HG03159 (cell line): ENCODE results near the gene MUC3A.

Experiments used
- ATAC-seq: cut with Tn5 transposase; IDR thresholded peaks from one replicate; pipeline ENCODE4 v1.9.1; 2021; ENCODE audit warnings: mild to moderate bottlenecking, moderate library complexity; ENCODE audit not compliant: unreplicated experiment

The MUC3A gene

DNA sequence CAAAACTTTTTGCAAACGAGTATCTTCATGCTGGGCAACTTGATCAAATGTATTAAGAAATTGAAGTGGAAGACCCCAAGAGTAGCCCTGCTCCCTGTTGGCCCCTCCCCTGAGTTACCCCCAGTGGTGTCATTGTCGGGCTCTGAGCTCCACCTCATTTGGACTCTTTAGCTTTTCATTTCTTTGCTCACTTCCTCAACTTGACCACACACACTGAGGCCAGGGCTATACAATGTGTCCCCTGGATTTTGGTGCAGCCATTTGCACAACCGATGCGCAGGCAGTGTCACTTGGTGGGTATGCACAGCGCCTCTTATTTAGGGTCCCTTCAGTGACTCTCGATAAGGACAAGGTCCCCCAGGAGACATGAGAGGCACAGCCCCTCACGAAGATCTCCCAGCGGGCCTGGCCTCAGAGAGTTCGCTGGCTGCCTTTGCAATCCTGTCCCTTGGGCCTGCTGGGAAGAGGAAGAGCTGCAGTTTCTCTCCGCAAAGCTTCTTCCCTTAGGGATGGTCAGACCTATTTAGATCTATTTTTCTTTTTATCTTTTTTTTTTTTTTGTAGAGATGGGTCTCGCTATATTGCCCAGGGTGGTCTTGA, 2.5 kb upstream of the MUC3A start:
- no peak for ATAC-seq

DNA sequence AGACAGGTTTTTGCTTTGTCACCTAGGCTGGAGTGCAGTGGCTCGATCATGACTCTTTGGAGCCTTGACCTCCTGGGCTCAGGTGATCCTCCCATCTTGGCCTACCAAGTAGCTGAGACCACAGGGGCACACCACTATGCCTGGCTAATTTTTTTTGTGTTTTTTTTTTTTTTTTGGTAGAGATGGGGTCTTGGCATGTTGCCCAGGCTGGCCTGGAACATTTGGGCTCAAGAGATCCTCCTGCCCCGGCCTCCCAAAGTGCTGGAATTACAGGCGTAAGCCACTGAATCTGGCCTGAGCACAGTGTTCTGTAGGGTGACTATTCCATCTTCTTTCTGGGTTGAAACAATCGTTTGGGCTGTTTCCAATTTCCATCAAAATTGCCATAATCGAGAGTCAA, 1.5 kb upstream of the MUC3A start:
- ATAC-seq: no peak

DNA sequence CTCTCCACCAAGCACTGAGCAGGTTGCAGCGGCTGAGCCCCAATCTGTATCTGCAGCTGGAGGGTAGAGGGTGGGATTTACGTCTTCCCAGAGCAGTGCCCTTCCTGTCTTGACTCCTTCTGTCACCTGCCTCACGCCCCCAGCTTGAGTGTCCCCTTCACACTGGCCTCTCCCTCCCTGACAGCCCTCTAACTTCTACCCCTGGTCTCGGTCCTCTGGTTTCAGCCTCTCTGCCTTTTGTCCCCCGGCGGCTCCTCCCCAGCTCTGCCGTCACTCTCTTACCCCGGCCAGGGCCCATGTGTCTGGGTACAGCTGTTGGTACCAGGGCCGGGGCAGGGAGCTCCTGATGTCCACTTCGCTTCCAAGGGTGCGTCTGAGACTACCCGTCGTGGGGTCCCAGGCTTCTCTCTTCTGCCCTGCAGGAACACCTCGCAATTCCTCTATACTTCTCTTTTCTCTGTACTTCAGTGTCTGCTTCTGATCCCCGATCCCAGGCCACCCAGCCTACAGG, 654 bp downstream of the MUC3A start:
- ATAC-seq: no peak

DNA sequence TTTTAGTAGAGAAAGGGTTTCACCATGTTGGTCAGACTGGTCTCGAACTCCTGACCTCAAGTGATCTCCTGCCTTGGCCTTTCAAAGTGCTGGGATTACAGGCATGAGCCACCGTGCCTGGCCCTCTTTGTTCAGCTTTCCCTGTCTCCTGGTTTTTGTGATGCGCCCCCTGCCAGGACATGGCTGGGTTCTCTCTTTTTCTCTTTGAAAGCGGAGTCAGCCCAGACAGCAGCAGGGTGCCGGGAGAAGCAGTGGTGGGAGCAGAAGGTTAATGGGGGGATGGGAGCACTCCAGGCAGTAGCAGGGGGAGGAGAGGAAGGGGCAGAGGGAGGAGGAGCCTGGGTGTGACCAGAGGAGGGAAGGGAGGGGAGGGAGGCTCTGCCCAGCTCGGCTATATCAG, 1.8 kb downstream of the MUC3A start:
- no peak for ATAC-seq

DNA sequence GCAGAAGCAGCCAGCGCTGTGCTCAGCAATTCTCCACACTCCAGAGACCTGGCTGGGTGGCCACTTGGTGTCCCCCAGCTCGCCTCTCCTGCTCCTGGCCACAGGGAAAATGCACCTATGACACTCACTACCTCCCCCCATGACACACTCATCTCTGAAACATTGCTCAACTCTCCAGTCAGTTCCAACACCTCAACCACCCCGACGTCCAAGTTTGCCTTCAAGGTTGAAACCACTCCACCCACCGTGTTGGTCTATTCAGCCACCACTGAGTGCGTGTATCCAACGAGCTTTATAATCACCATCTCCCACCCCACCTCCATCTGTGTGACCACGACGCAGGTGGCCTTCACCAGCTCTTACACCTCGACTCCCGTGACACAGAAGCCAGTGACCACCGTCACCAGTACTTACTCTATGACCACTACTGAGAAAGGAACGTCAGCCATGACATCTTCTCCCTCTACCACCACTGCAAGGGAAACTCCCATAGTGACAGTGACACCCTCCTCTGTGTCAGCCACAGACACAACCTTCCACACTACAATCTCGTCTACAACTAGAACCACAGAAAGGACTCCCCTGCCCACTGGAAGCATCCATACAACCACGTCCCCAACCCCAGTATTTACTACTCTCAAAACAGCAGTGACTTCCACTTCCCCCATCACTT, 2.7 kb downstream of the MUC3A start:
- ATAC-seq: no peak

DNA sequence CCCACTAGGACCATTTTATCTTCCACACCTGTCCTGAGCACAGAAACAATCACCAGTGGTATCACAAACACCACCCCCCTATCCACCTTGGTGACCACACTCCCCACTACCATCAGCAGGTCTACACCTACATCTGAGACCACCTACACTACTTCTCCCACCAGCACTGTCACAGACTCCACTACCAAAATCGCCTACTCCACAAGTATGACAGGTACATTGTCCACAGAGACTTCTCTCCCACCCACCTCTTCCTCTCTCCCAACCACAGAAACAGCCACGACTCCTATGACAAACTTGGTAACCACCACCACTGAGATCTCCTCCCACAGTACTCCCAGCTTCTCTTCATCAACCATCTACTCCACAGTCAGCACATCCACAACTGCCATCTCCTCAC, 3.3 kb downstream of the MUC3A start:
- no peak for ATAC-seq

DNA sequence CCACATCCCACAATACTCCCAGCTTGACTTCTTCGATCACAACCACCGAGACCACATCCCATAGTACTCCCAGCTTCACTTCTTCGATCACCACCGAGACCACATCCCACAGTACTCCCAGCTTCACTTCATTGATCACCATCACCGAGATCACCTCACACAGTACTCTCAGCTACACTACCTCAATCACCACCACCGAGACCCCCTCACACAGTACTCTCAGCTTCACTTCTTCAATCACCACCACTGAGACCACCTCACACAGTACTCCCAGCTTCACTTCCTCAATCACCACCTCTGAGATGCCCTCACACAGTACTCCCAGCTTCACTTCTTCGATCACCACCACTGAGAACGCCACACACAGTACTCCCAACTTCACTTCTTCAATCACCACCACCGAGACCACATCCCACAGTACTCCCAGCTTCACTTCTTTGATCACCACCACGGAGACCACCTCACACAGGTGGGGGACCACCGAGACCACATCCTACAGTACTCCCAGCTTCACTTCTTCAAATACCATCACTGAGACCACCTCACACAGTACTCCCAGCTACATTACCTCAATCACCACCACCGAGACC, 8.6 kb downstream of the MUC3A start:
- ATAC-seq: no peak

DNA sequence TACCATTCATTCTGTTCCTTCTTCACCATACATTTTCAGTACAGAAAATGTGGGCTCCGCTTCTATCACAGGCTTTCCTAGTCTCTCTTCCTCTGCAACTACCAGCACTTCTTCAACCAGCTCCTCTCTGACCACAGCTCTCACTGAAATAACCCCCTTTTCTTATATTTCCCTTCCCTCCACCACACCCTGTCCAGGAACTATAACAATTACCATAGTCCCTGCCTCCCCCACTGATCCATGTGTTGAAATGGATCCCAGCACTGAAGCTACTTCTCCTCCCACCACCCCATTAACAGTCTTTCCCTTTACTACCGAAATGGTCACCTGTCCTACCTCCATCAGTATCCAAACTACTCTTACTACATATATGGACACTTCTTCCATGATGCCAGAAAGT, 10.6 kb downstream of the MUC3A start:
- ATAC-seq: no peak

DNA sequence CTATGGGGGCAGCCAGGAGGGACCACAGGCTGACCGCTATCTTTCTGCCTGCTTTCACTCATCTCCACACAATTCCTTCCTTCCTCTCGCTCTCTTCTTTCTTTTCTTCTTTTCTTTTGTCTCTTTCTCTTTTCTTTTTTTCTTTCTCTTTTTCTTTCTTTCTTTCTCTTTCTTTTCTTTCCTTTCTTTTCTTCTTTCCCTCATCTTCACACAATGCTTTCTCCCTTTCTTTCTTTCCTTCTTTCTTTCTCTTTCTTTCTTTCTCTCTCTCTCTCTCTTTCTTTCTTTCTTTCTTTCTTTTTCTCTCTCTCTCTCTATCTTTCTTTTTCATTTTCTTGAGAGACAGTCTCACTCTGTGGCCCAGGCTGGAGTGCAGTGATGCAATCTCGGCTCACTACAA, 13.2 kb downstream of the MUC3A start:
- ATAC-seq: no peak

DNA sequence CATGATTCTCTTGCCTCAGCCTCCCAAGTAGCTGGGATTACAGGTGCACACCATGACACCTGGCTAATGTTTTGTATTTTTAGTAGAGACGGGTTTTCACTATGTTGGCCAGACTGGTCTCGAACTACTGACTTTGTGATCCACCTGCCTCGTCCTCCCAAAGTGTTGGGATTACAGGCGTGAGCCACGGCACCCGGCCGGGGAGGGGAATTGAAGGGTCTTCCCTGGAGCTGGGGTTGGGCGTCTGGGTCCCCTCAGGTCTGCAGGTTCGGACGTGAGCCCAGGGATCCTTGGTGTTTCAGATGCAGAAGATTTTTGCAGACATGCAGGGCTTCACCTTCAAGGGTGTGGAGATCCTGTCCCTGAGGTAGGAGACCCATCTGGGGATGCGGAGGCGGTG, 14.1 kb downstream of the MUC3A start:
- no peak for ATAC-seq

DNA sequence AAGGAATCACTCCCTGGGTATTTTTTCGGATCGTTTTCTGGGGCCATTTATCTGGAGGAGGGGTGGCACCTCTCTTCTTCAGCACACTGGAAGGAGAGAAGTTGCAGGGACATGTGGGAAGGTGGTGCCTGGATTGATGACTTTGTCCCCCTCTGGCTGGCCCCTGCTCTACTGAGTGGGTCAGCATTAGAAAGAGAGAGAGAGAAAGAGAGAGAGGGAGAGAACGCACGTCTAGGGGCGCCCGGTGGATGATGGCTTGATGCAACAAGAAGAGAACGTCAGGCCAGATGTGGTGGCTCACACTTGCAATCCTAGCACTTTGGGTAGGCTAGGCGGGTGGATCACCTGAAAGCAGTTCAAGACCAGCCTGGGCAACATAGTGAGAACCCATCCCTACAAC, 14.5 kb downstream of the MUC3A start:
- no peak for ATAC-seq

DNA sequence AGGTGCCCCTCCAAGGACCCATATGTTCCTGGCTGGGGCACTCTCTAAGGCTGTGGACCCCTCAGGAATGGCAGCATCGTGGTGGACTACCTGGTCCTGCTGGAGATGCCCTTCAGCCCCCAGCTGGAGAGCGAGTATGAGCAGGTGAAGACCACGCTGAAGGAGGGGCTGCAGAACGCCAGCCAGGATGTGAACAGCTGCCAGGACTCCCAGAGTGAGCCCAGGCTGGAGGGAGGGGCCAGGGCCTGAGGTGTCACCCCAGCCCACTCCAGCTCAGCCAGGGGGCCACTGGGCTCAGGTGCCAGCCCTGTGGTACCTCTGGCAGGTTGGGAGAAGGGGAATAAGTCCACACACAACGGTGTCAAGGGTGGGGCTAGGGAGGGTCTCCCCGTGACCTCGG, 15.3 kb downstream of the MUC3A start:
- ATAC-seq: no peak

DNA sequence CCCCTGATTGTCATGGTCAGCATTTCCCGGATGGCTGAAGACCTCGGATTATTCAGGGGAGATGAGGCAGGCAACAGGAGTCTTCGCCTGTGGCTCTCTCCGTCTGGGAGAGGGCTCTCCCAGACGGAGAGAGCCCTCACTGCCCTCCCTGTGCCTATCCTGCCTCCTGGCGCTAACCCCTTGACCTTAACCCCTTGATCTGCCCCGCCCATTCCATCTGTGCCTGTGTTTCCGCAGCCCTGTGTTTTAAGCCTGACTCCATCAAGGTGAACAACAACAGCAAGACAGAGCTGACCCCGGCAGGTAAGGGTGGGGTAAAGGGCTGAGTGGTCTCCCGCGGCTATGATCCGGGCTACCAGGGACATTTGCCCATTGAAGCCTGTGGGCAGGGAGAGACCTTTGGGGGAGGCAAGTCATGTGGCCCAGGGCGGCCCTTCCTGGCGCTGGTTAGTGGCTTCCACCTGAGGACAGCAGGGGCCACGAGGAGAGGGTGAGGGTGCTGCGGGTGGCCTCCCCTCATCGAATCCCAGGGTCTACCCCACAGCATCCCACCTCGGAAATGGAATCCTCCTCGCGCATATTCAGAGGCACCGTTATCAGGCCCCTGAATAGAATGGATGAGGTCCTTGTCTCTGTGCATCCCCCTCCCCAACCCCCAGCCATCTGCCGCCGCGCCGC, 15.8 kb downstream of the MUC3A start:
- no peak for ATAC-seq

DNA sequence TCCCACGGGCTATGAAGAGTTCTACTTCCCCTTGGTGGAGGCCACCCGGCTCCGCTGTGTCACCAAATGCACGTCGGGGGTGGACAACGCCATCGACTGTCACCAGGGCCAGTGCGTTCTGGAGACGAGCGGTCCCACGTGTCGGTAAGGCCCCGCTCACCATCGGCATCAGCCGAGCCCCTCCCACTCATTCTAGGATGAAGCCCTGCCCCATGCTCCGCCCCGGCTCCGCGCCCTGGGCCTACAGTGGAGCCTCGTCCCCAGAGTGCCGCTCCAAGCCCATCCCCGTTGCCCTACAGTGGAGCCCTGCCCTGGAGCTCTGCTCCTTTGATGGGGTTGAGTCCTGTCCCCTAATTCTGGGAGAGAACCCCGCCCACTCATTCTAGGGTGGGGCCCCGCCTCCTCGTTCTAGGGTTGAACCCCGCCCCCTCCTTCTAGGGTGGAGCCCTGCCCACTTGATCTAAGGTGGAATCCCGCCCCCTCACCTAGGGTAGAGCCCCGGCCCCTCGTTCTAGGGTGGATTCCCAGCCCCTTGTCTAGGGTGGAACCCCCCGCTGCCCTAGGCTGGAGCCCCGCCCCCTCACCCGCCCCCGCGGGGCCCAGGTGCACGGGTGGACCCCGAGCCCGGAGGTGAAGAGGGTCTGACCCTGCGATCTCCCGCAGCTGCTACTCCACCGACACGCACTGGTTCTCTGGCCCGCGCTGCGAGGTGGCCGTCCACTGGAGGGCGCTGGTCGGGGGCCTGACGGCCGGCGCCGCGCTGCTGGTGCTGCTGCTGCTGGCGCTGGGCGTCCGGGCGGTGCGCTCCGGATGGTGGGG, 16.6 kb downstream of the MUC3A start:
- peak; percentile 61 for ATAC-seq

DNA sequence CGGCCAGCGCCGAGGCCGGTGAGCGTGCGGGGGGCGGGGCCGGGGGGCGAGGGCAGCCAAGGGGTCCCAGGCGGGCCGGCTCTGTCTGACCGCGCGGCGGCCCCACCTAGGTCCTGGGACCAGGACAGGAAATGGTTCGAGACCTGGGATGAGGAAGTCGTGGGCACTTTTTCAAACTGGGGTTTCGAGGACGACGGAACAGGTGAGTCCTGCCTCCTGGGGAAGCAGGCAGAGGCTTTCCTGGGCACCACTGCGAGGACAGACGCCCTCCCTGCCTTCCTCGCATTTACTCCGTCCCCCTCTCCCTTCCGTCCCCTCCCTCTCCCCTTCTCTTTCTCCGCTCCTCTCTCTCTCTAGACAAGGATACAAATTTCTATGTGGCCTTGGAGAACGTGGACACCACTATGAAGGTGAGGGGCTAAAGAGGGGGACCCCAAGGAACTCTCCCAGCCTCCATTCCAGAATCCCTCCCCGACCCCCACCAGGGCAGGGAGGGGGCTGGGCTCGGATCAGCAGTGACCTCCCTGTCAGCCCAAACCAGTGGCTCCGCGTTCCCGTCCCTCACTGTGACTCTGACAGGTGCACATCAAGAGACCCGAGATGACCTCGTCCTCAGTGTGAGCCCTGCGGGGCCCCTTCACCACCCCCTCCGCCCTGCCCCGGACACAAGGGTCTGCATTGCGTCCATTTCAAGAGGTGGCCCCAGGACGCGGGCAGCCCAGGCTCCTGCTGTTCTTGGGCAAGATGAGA, 17.4 kb downstream of the MUC3A start:
- ATAC-seq: no peak

DNA sequence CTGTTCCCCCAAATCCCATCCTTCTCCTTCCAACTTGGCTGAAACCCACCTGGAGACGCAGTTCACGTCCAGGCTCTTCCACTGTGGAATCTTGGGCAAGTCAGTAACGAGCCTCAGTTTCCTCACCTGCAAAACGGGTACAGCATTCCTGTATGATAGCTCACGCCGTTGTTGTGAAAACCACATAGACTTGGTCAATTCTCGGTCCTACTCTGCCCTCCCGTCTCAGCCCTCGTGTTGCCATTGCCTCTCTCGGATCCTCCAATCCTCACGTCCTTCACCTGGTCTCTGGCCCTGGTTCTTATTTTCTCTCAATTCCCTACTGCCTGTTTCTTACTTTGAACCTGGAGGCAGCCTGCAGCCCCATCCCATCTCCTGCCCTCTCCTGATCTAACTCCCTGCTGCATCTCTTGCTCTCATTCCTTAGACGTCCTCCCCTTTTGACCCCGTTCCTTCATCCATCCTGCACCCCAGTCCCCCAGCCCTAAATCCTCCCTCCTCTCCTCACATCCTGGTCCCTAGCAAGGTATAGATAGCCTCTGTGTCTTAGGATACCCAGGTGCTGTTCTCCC, 18.0 kb downstream of the MUC3A start:
- ATAC-seq: no peak

DNA sequence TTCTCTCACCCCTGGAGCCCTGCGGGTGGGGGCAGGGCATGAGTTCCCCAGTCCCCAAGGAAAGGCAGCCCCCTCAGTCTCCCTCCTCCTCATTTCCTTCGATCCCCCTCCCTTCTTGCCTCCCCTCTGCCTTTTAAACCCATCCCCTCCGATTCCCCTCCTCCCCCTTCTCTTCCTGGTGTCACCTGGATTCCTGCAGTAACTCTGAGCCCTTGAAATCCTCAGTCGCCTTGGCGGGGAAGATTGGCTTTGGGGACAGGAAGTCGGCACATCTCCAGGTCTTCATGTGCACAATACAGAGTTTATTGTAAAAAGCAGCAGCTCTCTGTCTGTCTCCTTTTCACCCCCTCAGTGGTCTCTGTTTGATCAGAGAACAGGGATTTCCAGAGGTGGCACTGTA, 18.7 kb downstream of the MUC3A start:
- no peak for ATAC-seq

DNA sequence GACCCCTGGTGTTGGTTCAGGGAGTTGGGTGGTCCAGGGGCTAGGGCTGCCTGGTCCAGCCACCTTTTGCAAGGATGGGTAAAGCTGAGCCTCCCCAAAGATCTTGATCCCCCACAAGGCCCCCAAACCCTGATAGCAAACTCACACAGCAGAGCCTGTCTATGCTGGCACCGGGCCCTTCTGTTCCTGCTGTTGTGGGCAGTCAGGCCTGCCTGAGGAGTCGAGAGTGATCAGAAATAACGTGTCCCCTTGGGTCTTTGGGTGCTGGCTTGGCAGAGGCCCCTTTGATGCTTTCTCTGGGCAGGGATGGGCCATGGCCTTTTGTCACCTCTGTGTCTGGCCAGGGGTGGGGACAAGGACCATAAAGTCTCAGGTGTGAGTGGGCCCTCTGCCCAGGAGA, 19.3 kb downstream of the MUC3A start:
- no peak for ATAC-seq

DNA sequence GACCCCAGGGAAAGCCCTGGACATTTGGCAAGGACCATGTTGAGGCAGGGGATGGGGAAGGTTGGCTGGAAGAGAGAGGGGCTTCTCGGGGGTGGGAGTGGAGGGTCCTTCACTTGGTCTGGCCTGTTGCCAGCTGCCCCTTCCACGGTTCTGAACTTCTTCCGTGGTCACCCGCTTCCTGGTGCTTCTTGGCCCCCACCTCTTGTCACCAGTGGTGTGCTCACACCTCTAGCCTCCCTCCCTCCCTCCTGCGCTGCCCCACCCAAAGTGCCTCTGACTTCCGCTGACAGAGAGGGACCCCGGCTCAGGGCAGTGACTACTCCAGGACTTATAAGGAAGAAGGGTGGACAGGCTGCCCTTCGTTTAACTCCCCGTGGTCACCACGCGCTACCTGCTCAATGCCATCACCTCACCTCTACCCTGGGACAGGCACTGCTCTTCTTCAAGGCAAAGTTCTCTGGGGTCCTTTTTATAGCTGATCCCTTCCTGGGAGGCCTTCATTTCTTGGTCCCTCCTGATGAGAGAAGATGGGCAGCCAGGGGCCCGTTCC, 19.8 kb downstream of the MUC3A start, which contains the start of gene MUC12:
TSS of gene MUC12 (plus strand) at position 500 of the 550 bp plus-strand sequence. CDS start 58 bp downstream, outside the sequence.
- ATAC-seq: no peak
